Inflammatory macrophage treated with lipopolysaccharide for 4 hours (primary cell): ENCODE results near the gene CENPB.
A peak's percentile ranks its signal among the peaks of the same experiment; 100 is the strongest.
"Not testable (repeated sequence)": the region's sequence is repeated elsewhere in the genome, so short reads cannot be mapped to it uniquely, and the experiment has no call there.

Experiments
- DNase-seq: peaks from one replicate; pipeline ENCODE4 v3.0.0-alpha.2; 2020

CENPB gene, protein sequence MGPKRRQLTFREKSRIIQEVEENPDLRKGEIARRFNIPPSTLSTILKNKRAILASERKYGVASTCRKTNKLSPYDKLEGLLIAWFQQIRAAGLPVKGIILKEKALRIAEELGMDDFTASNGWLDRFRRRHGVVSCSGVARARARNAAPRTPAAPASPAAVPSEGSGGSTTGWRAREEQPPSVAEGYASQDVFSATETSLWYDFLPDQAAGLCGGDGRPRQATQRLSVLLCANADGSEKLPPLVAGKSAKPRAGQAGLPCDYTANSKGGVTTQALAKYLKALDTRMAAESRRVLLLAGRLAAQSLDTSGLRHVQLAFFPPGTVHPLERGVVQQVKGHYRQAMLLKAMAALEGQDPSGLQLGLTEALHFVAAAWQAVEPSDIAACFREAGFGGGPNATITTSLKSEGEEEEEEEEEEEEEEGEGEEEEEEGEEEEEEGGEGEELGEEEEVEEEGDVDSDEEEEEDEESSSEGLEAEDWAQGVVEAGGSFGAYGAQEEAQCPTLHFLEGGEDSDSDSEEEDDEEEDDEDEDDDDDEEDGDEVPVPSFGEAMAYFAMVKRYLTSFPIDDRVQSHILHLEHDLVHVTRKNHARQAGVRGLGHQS

DNA sequence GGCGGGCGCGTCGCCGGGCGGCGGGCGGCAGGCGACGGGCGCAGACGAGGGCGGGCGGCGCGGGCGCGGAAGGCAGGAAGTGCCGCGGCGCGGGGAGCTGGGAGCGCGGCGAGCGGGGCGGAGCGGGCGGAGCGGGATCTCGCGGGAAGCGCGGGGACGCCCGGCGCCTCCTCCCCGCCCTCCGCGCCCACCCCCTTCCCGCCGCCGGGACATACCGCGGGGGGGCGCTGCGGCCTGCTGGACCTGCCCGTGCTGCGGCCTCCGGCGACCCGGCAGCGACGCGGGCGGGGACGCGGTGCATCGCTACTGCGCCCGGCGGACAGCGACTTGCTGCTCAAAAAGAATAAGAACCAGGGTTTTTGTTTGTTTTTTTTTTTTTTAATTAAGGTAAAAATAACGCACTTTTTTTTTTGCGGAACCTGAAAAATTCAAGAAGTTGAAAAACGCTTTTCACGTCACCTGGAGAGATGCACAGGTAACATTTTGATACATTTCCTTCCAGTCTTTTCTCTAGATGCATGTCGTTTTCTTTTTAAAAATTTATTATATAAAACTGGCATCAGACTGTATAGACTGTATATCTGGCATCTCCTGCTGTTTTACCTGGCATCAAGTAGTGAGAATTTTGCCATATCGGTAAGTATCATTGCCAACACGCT, at the start of gene CENPB:
Gene CENPB, minus strand, starts transcription at position 76 of the 659 bp plus-strand sequence. CDS start 257 bp downstream, outside the sequence.
- peak; percentile 88 for DNase-seq

DNA sequence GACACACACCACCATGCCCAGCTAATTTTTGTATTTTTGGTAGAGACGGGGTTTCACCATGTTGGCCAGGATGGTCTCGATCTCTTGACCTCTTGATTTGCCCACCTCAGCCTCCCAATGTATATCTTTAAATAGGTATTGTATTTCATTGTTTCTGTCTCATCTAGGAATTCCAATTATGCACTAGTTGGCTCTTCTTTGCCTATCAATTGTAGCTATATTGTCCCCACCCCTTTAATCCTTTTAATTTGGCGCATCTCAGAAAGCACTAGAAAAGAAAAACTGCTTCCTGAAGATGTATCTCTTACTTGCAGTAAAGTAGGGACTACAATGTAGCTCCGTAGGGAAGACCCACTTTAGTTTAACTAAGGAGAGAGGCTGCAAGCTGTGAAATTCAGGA, 49.6 kb upstream of the CENPB start:
- no peak for DNase-seq

DNA sequence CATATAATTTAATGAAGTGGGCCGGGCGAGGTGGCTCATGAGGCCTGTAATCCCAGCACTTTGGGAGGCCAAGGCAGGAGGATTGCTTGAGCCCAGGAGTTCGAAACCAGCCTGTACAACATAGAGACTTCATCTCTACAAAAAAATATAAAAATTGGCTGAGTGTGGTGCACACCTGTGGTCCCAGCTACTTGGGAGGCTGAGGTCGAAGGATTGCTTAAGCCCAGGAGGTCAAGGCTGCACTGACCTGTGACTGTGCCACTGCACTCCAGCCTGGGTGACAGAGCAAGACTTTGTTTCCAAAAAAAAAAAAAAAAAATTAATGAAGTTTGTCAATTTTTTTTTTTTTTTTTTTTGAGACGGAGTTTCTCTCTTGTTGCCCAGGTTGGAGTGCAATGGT, 43.4 kb upstream of the CENPB start:
- DNase-seq: not testable (repeated sequence)

DNA sequence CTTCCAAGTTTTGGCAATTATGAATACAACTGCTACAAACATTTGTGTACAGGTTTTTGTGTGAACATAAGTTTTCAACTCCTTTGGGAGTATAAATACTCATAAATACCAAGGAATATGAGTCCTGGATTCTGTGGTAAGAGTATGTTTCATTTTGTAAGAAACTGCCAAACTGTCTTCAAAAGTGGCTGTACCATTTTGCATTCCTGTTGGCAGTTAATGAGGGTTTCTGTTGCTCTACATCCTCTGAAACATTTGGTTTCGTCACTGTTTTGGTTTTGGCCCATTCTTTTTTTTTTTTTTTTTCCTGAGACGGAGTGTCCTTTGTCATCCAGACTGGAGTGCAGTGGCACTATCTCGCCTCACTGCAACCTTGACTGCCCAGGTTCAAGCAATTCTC, 42.3 kb upstream of the CENPB start:
- DNase-seq: no peak

DNA sequence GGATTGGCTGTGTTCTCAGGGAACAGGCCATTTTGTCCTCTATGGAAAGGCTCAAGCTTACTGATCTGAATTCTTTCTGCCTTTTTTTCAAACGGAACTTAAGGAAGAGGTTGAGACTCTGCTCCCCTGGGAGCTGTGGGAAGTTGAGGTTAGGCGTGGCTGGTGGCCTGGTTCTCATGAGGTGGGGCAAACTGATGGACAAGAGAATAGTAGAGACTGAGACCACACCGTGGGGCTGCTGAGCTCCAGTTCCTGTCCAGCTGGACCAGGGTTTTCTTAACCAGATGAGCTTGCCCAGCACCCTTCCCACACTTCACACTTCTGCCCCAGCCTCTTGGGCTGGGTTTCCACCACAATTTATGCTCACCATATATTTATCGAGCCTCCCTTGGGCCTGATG, 39.9 kb upstream of the CENPB start:
- DNase-seq: no peak

DNA sequence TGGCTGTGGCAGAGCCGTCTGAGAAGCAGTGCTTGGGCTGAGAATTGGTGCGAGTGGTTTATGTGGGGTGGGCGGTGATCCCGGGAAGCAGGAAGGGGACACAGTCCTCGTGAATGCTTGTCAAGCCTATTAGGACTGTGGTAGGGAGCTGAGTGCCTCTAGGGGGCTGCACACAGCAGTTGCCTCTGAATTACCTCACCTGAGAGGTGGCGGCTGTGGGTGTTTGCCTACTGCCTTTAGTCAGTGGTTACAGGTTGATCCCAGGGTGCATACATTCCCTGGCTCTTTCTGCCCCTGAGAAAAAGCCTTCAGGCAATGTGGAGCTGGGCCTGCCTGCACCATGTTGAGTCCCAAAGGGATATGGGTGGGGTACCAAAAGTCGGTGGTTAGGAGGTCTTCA, 39.0 kb upstream of the CENPB start:
- no peak for DNase-seq

DNA sequence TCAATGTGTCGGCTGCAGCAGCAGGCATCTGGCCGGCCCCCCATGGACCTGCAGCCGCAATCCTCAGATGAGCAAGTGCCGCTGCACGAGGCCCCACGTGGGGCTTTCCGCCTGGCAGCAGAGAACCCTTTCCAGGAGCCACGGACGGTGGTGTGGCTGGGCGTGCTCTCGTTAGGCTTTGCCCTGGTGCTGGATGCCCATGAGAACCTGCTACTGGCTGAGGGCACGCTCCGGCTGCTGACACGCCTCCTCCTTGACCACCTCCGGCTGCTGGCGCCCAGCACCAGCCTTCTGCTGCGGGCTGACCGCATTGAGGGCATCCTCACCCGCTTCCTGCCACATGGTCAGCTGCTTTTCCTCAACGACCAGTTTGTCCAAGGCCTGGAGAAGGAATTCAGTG, 37.3 kb upstream of the CENPB start:
- no peak for DNase-seq

DNA sequence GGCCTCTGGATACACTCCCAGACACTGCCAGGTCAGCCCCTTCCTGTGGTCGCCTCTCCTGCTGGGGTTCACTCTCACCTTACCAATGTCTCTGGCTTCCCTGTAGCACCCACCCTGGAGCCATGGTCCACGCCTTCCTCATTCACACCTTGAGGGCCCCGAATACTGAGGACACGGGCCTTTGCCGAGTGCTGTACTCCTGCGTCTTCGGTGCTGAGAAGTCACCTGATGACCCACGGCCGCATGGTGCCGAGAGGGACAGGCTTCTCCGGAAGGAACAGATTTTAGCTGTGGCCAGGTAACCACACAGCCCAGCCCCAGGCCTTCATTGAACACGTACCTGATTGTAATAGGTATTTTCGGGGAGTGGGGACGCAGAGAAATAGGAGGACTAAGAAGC, 35.5 kb upstream of the CENPB start:
- DNase-seq: no peak

DNA sequence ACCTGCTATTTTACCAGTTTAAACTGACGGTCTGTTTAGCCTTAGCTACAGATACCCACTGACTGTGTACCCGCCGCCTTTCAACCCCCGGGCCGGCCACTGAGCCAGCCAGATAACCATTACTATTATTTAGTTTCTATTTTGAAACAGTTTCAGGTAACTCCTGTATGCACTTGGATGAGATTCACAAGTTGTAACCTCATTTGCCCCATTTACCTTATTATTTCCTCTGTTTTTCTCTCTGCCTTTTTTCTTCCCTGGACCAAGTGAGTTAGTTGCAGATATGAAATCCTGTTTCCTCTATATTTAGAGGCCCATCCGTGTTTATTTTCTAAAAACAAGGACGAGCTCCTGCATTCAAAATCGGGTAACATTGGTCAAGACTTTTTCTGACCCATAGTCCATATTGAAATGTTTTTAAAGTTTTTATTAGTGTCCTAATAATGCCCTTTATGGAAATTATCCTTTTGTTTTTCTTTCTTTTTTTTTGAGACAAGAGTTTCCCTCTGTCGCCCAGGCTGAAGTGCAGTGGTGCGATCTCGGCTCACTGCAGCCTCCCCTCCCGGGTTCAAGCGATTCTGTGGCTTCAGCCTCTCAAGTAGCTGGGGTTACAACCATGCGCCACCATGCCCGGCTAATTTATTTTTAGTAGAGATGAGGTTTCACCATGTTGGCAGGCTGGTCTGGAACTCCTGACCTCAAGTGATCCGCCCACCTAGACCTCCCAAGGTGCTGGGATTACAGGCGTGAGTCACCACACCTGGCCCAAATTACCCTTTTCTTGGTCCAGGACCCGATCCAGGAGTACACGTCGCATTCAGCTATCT, 34.6 kb upstream of the CENPB start:
- DNase-seq: no peak

DNA sequence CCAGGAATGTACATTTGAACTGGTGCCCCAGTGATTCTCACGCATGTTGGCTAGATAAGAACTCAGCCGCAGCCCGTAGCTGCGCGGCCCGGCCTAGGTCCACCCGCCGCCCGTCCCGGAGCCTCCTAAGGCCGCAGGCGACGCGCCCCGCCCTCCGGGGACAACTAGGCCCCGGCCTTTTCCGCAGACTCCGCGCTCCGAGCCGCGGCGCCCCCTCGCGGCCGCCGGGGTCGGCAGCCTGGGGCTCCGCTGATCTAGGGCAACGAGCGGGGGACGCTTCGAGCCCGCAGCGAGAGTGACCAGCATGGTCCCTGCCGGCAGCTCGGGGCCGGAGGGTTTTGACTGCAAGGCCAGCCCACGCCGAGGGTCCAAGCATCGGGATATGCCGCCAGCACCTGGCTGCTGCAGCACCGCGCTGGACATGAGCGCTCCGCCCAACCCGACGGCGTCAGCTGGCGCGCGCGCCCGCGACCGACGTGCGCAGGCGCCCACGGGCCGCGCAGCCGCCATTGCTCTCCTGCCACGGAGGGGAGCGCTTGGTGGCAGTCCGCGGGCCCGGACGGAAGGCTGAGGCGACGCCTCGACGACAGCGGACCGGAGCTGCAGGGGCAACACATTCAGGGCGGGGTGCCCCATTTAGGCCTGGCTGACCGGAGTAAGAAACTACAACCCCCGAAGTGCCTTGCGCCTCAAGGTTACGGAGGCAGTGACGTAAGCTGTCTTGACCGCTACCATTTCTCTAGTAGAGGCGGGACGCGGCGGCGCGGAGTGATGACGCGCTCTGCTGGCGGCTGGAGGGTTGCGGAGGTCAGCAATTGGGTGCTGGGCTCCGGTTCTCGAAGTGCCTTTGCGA, 33.7 kb upstream of the CENPB start, which contains the start of gene AP5S1:
Gene AP5S1, plus strand, starts transcription at position 500 of the 853 bp plus-strand sequence. CDS start 1,571 bp downstream, outside the sequence.
- peak; percentile 98 for DNase-seq

DNA sequence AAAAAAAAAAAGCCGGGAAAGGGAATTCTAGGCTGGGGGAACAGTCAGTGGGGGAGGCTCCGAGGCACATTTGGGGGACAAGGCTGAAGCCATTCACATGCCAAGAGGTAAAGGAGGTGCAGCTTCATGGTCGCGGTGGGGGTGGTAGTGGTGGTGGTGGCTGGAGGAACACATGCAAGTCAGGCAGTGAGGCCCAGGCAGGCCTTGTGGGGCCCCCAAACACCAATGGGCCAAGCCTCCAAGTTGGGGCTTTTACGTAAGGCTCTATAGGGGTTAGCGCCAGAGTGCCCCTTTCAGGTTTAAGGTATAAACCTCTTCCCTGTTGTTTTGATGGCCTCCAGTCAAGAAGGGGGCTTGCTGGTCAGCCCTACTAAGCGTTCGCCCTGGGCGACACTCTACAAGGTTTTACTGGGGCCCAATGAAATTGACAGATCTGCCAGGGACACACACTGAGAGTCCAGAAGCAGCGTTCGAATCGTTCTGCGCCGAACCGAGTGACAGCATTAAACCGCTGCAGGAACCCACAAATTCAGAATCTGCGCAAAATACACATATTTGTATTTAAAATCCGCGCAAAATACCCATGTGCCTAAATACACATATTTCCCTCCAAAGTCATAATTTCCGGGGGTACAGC, 33.0 kb upstream of the CENPB start:
- DNase-seq: no peak

DNA sequence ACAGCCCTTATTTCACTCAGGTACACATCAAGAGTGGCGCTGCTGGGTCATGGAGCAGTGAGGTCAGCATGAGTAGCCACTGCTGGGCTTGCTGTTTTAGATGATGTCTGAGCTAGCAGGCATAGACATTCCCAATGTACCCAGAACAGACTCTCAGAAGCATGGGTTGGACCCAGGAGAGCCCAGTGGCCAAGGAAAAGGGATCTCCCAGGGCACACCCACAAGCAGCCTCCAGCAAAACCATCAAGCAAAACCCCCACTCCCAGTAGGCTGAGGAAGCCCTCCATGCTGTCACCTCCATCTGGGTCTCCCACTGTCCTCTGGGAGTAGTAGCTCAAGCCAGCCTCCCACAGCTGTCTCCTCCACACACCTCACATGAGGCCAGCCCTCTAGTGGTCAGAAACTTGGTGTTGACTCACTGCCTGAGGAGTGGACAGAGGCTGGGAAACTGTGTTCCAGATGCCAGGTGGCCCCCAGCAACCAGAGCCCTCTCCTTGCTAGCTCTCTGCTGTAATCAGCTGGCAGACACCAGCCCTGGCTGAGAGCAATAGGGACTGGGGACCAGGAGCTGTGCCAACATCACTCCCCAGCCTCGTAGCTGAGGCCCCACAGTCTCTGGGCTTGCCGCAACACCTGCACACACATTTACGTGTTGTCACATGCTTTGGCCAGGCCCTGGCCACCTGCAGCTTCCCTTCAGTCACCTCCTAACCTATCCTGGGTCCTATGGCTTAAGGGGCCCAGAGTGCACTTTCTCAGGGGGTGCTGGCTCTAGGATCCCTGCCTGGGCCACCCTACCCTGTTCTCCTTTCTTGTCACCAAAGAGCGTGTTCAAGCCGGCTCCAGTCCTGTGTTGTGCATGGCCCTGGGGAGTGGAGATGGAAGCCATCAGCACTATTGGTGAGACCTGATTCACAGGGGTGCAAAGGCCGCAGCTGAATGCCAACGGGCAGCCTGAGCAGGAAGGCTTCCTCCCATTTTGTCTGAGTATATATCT, 31.9 kb upstream of the CENPB start:
- peak; percentile 78 for DNase-seq

DNA sequence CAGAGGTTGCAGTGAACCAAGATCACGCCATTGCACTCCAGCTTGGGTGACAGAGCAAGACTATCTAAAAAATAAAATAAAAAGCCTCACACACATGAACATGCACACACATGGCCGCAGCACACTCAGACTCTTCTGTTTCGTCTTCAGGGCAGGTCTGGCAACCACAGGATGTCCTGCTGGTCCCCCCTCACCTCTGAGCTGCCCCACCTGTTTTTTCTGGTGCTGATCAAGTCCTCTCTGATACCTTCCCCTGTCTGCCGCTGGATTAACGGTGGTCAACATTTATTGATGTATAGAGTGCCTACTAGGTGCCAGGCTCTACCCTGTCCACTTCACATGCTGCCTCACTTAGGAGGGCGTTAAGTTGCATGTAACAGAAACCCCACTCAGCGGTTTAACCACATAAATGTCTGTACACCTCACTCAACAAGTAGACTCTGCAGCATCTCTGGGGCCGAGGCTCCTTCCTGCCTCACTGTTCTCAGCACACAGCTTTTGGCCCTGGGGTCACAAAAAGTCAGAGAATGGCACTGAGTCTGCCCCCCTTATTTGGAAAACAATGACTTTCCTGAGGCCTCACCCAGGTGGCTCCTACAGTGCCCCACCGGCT, 29.3 kb upstream of the CENPB start:
- DNase-seq: no peak

DNA sequence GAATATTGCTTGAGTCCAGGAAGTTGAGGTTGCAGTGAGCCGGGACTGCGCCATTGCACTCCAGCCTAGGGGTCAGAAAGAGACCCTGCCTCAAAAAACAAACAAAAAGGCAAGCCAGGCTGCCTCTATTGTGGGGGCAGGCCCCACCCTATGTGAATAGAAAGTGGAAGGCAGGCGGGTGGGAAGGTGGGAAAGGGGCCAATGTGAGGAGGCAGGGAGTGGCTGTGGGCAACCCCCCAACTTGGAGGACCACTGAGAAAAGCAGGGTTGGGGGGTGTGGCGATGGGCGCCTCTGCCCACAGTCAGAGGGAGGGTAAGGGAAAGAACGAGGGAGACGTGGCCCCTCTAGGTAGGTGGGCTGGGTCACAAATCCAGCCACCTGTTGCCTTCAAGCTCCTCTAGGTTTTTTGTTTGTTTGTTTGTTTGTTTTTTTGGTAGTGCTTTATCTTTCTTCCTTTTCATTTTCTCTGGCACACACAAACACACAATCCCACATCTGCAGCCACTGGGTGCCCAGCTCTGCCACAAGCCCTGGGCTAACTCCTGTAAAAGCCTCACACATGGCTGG, 28.5 kb upstream of the CENPB start:
- no peak for DNase-seq

DNA sequence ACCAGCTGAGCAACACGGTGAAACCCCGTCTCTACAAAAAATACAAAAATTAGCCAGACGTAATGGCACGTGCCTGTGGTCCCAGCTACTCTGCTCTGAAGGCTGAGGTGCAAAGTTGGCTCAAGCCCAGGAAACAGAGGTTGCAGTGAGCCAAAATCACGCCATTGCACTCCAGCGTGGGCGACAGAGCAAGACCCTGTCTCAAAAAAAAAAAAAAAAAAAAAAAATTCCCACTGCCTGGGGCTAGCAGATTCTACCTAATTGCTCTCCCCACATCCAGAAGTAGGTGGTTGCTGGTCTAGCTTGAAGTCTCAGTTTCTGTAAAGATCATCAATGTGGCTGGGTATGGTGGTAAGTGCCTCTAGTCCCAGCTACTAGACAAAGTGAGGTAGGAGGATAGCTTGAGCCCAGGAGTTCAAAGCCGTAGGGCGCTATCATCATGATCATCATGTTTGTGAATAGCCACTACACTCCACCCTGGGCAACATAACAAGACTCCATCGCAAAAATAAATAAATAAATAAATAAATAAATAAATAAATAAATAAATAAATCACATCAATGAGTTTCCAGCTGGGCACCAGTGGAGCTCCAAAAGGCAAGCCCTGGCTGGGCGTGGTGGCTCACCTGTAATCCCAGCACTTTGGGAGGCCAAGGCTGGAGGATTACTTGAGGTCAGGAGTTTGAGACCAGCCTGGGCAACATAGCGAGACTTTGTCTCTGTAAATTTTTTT, 27.5 kb upstream of the CENPB start:
- DNase-seq: no peak

DNA sequence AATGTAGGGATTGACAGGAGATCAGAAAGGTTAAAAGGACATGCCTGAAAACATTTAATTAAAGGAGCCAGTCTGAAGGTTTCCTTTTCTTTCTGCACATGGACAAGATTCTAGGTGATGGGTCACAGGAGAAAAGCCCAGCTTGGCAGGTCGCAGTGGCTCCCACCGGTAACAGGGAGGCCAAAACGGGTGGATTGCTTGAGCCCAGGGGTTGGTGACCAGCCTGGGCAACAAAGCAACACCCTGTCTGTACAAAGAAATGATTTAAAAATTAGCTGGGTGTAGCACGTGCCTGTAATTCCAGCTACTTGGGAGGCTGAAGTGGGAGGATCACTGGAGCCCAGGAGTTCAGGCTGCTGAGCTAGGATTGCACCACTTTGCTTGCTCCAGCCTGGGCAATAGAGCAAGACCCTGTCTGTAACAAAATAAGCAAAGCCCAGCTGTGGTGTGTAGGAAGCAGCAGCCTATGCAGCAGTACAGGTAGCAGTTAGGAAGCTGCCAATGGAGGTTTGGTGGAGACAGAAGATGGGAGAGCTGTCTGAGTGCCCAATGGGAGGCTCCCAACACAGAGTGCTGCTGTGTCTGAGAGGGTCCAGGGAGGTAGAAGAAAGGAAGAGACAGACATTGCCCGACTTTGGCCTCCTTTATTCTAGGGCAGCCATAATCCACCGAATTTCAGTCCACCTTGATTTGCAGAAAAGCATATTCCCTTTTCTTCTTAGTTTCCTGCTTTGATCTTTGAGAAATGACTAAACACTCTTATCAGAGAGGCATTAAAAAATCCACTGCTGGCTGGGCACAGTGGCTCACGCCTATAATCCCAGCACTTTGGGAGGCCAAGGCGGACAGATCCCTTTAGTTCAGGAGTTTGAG, 26.7 kb upstream of the CENPB start:
- DNase-seq: no peak

DNA sequence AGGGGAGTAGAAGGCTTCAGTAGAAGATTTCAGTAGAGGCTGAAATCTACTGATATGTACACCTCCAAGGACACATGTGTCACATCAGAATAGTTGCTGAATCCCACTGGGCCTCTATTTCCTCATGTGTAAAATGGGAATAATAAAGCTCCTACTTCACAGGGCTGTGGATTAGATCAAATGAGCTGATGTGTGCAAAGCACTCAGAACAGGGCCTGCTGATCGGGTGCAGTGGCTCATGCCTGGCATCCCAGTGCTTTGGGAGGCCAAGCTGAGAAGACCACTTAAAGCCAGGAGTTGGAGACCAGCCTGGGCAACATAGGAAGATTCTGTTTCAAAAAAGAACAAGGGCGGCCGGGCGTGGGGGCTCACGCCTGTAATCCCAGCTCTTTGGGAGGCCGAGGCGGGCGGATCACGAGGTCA, 25.7 kb upstream of the CENPB start:
- no peak for DNase-seq
